PFSK-1 (cell line): Measurements from ENCODE around the gene ZNF431.

ENCODE experiments used
- FOXP2 ChIP-seq: optimal IDR thresholded peaks from 2 replicates; pipeline ENCODE3; 2011; ENCODE audit warnings: borderline replicate concordance, control low read depth, inconsistent platforms; ENCODE audit not compliant: insufficient read depth; ENCODE audit errors: extremely low read length, extremely low read depth
- POLR2AphosphoS5 ChIP-seq: IDR thresholded peaks from 2 replicates; pipeline ENCODE4 v1.6.1; 2012; ENCODE audit warnings: low read depth, mild to moderate bottlenecking, control low read depth, low read length, moderate library complexity
- SIN3A ChIP-seq: IDR thresholded peaks from 2 replicates; pipeline ENCODE4 v1.6.1; 2012; ENCODE audit warnings: mild to moderate bottlenecking, low read length, moderate library complexity, borderline replicate concordance; ENCODE audit not compliant: insufficient read depth
- TAF1 ChIP-seq: IDR thresholded peaks from 2 replicates; pipeline ENCODE4 v1.6.1; 2012; ENCODE audit warnings: low read length, control low read depth, borderline replicate concordance; ENCODE audit not compliant: insufficient read depth
- TF ChIP-seq, protein P1 (sequence below), 2 experiments: IDR thresholded peaks; 2 replicates each; pipeline versions ENCODE4 v1.6.1 to v1.8.0; 2011 to 2012; ENCODE audit warnings: low read depth in 2 of 2, low read length in 2 of 2, control low read depth in 1 of 2, inconsistent platforms in 1 of 2, mild to moderate bottlenecking in 1 of 2, moderate library complexity in 1 of 2; ENCODE audit not compliant: insufficient read depth in 1 of 2

ZNF431 gene

DNA sequence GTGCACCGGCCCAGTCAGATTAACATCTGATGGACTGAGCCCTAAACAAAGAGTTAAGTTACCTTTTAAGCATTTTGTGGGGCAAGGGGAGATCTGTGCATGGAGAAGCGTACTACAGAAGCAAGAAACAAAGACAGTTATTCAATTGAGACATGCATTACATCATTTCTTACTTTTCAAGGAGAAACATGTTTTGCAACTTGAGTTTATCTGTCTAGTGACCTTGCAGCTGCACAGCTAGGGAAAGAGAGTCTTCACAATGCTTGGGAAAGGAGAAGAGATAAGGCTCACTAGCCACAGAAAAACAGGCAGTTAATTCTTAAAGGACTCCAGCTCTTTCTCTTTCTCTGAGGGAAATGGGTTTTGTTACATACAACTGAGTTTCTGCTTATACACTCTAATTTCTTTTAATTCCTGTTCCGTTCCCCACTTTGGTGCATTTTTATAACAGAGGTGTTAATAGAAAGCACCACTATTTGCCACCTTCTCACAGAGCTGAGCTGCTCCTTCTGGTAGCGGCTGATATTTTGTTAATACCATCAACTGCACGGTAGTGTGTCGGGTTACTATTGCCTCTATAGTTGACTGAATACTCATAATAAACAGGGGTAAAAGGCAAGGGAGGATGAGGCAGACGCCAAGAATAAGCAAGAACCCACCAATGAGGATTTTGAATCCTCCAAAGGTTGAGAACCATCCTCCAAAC lies 55.9 kb downstream of the ZNF431 start:
- no peak for TF ChIP-seq POLR2AphosphoS5
- no peak for TF ChIP-seq TAF1
- TF ChIP-seq FOXP2: no peak
- TF ChIP-seq SIN3A: no peak
- TF ChIP-seq, protein P1, sequence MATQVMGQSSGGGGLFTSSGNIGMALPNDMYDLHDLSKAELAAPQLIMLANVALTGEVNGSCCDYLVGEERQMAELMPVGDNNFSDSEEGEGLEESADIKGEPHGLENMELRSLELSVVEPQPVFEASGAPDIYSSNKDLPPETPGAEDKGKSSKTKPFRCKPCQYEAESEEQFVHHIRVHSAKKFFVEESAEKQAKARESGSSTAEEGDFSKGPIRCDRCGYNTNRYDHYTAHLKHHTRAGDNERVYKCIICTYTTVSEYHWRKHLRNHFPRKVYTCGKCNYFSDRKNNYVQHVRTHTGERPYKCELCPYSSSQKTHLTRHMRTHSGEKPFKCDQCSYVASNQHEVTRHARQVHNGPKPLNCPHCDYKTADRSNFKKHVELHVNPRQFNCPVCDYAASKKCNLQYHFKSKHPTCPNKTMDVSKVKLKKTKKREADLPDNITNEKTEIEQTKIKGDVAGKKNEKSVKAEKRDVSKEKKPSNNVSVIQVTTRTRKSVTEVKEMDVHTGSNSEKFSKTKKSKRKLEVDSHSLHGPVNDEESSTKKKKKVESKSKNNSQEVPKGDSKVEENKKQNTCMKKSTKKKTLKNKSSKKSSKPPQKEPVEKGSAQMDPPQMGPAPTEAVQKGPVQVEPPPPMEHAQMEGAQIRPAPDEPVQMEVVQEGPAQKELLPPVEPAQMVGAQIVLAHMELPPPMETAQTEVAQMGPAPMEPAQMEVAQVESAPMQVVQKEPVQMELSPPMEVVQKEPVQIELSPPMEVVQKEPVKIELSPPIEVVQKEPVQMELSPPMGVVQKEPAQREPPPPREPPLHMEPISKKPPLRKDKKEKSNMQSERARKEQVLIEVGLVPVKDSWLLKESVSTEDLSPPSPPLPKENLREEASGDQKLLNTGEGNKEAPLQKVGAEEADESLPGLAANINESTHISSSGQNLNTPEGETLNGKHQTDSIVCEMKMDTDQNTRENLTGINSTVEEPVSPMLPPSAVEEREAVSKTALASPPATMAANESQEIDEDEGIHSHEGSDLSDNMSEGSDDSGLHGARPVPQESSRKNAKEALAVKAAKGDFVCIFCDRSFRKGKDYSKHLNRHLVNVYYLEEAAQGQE (IDR thresholded peaks at IDR 0.05; ENCODE audit: insufficient read depth in 1 of 2, low read depth in 2 of 2, low read length in 2 of 2): no peak

DNA sequence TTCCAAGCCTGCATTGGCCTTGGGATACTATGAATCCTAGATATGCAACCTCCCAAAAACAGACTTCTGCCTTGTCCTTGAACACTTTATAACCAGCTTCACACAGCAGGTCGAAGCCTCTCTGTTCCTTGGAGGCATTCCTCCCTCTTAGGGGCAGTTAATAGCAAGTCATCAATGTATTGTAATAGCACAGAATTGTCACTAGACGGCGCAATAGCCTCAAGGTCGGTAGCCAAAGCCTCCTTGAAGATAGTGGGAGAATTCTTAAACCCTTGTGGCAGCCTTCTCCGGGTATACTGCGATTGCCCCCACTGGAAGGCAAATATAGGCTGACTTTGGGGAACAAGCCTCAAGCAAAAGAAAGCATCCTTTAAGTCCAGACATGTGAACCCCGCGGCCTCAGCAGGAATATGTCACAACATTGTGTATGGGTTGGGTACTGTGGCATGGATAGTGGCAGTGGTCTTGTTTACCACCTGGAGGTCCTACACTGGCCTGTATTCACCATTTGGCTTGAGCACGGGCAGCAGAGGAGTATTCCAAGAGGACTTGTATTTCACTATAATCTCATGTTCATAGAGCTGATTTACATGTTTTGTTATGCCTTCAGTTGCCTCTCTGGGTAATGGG lies 61.1 kb downstream of the ZNF431 start:
- TF ChIP-seq SIN3A (no peak), FOXP2 (no peak), POLR2AphosphoS5 (no peak), TAF1 (no peak)
- TF ChIP-seq, protein P1 (IDR thresholded peaks at IDR 0.05; ENCODE audit: insufficient read depth in 1 of 2, low read depth in 2 of 2, low read length in 2 of 2): no peak

DNA sequence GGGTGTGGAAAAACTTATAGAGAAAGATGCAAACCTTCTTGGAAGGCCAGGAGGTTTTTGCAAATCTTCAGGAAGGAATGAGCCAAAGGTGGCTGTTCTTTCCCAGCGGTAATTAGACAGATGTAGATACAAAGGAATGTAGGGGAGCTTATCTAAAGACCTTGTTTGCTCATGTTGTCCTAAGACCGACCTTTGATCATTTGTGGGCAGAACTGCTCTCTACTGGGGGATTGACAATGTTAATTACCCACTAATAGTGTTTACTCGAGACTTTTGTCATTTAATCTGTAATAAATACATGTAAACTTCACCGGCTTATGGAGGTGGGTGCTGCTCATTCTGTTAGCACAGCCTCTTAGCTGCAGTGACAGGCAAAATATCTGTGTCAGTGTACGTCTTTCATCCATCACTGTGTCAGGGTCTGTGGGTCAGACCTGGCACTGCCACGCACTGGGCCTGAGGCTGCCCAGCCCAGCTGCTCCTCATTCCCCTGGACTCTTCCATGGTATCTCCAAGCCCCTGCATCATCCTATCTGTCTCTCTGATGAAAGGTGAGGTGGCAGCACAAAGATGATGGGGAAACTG lies 68.3 kb downstream of the ZNF431 start:
- TF ChIP-seq, protein P1 (IDR thresholded peaks at IDR 0.05; ENCODE audit: insufficient read depth in 1 of 2, low read depth in 2 of 2, low read length in 2 of 2): no peak
- TF ChIP-seq SIN3A (no peak), POLR2AphosphoS5 (no peak), FOXP2 (no peak), TAF1 (no peak)

DNA sequence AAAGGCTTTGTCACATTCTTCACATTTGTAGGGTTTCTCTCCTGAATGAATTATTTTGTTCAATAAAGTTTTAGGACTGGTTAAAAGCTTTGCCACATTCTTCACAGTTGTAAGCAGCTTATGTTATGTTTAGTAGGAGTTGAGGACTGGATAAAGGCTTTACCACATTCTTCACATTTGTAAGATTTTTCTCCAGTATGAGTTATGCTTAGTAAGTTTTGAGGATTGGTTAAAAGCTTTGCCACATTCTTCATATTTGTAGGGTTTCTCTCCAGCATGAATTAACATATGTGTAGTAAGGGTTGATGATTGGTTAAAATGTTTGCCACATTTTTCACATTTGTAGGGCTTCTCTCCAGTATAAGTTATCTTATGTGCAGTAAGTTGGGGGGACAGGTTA lies 79.9 kb downstream of the ZNF431 start:
- TF ChIP-seq POLR2AphosphoS5 (no peak), TAF1 (no peak), FOXP2 (no peak), SIN3A (no peak)
- TF ChIP-seq, protein P1 (IDR thresholded peaks at IDR 0.05; ENCODE audit: insufficient read depth in 1 of 2, low read depth in 2 of 2, low read length in 2 of 2): no peak
